HG03378 (cell line): ENCODE results near the gene MAP2K7.
"Not testable (repeated sequence)": the region's sequence is repeated elsewhere in the genome, so short reads cannot be mapped to it uniquely, and the experiment has no call there.

Experiments
- ATAC-seq: cut with Tn5 transposase; IDR thresholded peaks from one replicate; pipeline ENCODE4 v1.9.1; 2021; ENCODE audit warnings: mild to moderate bottlenecking, moderate library complexity; ENCODE audit not compliant: unreplicated experiment

Gene MAP2K7

GRCh38 chr19:7961082-7961481 is 57.4 kb downstream of the MAP2K7 start:
- not testable (repeated sequence) for ATAC-seq

GRCh38 chr19:7961920-7962626 is 58.4 kb downstream of the MAP2K7 start:
- no peak for ATAC-seq

- no peak for ATAC-seq
These were observed 59.1 kb downstream of the MAP2K7 start for GRCh38 chr19:7962644-7963268.

- ATAC-seq = no peak
These were observed 59.9 kb downstream of the MAP2K7 start for GRCh38 chr19:7963566-7963965.
